AG04450 (cell line): ENCODE measurements around the gene PRR15L. TPM values are rescaled to one million over a fixed set of nuclear protein-coding genes. Genes with fewer than 3 reads are reported as not detected.

Experiments used
- CTCF ChIA-PET: fragments of 300-600, 350-600 bp; formaldehyde crosslinking; extraction: SDS; loops from one replicate; lab custom pipeline; 2022; ENCODE audit warnings: antibody characterized with exemption, inconsistent platforms; lab: Charles Lee
- POLR2A ChIA-PET: fragments of 350-600 bp; formaldehyde crosslinking; extraction: SDS; loops from one replicate; lab custom pipeline; 2021; ENCODE audit warnings: antibody characterized with exemption, inconsistent platforms; lab: Yijun Ruan, JAX
- DNase-seq: peaks from one replicate; pipeline ENCODE4 v3.0.0-alpha.2; 2011; ENCODE audit warnings: low read depth, low spot score
- H3K27ac ChIP-seq: one replicate; pipeline ENCODE4 v1.5.1; 2012; ENCODE audit warnings: low read depth, low read length, control low read depth
- H3K27me3 ChIP-seq: one replicate; pipeline ENCODE4 v1.6.0; 2012; ENCODE audit warnings: low read length; ENCODE audit not compliant: control insufficient read depth, insufficient read depth
- H3K4me3 ChIP-seq: 2 replicates; pipeline ENCODE4 v1.5.1; 2011; ENCODE audit warnings: mild to moderate bottlenecking, low read depth, low read length, control low read depth
- H3K9me3 ChIP-seq: 2 replicates; pipeline ENCODE4 v1.5.1; 2012; ENCODE audit warnings: low read length; ENCODE audit not compliant: control insufficient read depth, insufficient read depth
- polyA plus RNA-seq: library from polyadenylated mRNA; depleted of rRNA; stranded (reverse); fragments of >200 nt; gene quantifications from 2 replicates; pipeline ENCODE4 v1.2.3, GENCODE V29; 2011
- TF ChIP-seq, protein P1 (sequence below): IDR thresholded peaks from 2 replicates; pipeline ENCODE4 v1.5.1; 2011; ENCODE audit warnings: low read depth, low read length, control low read depth, inconsistent platforms

The PRR15L gene
- polyA plus RNA-seq, 1 experiment: not detected

DNA sequence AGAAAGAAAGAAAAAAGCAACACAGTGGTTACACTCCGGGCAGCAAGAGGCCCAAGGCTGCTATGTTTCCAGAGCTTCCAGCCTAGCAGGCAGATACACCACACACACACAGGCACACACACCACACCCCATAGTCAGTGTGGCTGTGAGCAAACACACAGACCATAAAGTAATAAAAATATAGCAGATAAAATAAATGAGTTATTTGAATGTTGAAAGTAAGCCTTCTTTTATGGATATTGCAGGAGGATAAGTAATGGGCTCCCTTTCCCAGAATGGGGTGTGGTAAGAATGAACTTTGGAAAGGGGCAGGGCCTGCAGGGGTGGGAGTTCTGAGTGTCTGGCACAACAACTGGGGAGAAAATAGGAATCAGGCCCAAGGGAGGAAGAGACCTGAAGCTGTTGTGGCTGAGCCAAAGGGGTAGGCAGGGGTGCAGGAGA is 8.4 kb upstream of the PRR15L start:
- no peak for DNase-seq
- Histone ChIP-seq H3K27ac (no peak overlapping the region), H3K4me3 (no peak overlapping the region), H3K9me3 (peaks cover under 1% of the 10 kb centered on the region; the same call in 1 of the 2 replicates), H3K27me3 (peaks cover 4% of the 10 kb centered on the region)
- TF ChIP-seq, protein P1, sequence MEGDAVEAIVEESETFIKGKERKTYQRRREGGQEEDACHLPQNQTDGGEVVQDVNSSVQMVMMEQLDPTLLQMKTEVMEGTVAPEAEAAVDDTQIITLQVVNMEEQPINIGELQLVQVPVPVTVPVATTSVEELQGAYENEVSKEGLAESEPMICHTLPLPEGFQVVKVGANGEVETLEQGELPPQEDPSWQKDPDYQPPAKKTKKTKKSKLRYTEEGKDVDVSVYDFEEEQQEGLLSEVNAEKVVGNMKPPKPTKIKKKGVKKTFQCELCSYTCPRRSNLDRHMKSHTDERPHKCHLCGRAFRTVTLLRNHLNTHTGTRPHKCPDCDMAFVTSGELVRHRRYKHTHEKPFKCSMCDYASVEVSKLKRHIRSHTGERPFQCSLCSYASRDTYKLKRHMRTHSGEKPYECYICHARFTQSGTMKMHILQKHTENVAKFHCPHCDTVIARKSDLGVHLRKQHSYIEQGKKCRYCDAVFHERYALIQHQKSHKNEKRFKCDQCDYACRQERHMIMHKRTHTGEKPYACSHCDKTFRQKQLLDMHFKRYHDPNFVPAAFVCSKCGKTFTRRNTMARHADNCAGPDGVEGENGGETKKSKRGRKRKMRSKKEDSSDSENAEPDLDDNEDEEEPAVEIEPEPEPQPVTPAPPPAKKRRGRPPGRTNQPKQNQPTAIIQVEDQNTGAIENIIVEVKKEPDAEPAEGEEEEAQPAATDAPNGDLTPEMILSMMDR: no peak
- ChIA-PET POLR2A (no interaction called here), CTCF (interaction anchor here (9.7 kb wide), 1 partner anchor 17 kb away, joined by 180 read pairs; no protein-coding TSS in a partner anchor)

DNA sequence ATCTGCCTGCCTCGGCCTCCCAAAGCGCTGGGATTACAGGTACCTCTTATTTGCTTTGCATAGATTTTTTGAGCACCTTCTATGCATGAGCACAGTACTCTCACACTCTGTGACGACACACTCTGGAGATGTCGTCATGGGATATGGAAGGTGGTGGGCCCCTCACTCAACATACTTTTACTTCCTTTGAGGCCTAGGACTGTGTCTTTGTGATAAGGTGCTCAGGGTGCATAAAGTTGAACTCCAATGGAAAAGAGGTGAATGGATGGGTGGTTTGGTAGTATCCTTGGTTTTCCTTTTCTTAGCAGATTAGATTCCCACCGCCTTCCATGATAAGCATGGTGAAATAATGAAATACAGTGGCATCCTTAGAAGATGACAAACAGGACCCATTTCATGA is 7.2 kb upstream of the PRR15L start:
- H3K27ac ChIP-seq: no peak overlapping the region
- H3K27me3 ChIP-seq: peaks cover 7% of the 10 kb centered on the region
- TF ChIP-seq, protein P1: no peak
- CTCF ChIA-PET: interaction anchor here (1.4 to 9.7 kb wide), 3 partner anchors 14 to 16 kb away, joined by 5 to 180 read pairs (median 9); no protein-coding TSS in a partner anchor
- POLR2A ChIA-PET: no interaction called here
- DNase-seq: no peak
- H3K4me3 ChIP-seq: no peak overlapping the region
- no peaks in the 10 kb centered on the region for H3K9me3 ChIP-seq

DNA sequence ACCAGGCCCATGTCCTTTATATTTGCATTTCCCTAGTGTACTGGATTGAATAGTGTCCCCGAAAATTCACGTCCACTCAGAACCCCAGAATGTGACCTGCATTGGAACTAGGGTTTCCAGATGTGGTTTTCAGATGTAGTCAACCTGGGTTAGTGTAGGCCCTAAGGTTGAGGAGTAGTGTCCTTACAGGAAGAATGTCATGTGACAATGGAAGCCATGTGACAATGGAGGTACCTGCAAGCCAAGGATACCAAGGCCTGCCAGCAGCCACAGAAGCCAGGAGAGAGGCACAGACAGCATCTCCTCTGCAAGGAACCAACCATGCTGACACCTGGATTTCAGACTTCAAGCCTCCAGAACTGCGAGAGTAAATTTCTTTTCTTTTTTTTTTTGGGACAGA is 5.2 kb upstream of the PRR15L start:
- ChIA-PET POLR2A (no interaction called here), CTCF (no interaction called here)
- H3K27me3 ChIP-seq: peaks cover 9% of the 10 kb centered on the region
- H3K27ac ChIP-seq: no peak overlapping the region
- no peak for DNase-seq
- H3K9me3 ChIP-seq: no peaks in the 10 kb centered on the region
- no peak overlapping the region for H3K4me3 ChIP-seq
- TF ChIP-seq, protein P1: no peak

DNA sequence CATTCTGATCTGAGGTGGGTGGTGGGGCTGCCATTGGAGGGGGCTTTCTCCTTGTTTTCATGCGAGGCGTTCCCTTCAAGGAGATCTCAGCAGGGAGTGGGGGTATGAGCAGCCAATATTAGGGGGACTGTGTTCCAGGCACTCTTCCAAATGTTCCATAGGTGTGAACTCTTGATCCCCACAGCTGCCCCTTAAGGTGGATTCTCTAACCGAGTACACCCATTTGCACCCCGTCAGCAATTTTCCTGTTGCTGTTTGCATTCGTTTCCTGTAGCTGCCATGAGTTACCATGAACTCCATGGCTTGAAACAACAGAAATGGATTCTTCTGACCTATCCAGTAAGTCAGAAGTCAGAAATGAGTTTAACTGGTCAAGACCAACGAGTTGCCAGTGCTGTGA is 3.7 kb upstream of the PRR15L start:
- H3K27me3 ChIP-seq: peaks cover 9% of the 10 kb centered on the region
- no peaks in the 10 kb centered on the region for H3K9me3 ChIP-seq
- TF ChIP-seq, protein P1: no peak
- ChIA-PET POLR2A (no interaction called here), CTCF (interaction anchor here (1.0 to 2.8 kb wide), 3 partner anchors 9 to 15 kb away, joined by 3 to 14 read pairs (median 4); partner anchors contain the start of gene CDK5RAP3)
- no peak for DNase-seq
- no peak overlapping the region for H3K27ac ChIP-seq
- H3K4me3 ChIP-seq: no peak overlapping the region

DNA sequence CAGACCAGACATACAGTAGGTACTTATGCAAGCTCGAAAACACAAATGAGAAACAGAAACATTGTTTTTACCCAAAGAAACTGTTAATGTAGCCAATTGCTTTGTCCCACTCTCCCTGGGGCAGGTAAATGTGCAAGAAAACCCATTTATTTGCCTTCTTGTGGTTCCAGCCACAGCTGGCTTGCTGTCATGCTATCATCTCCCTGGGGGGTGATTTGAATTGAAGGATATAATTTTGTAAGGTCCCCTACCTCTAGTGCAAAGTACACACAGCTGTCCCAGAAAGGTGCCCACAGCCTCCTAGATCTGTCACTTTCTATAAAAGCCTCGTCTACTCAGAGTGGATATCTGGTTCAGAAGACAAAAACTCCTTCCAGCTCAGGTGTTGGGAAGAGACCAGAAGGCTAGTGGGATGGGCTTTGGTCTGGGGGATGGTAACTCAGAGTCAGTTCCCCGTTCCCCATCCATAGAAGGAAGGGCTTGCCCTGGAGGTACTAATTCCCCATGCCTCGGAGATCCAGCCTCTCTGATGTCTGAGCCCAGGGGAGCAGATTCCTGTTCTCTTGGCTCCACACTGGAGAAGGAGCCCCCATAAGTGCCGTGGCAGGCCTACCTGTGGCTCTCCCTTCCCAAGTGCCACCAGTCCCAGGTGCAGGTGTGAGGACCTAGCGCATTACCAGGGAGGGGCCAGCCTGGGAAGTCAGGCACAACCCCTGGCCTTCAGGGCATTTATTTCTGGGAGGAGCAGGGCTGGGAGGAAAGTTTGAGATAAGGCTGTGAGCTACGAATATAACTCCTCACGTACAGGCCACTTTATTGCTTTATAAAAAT is 2.4 kb upstream of the PRR15L start:
- POLR2A ChIA-PET: no interaction called here
- TF ChIP-seq, protein P1: no peak
- Histone ChIP-seq H3K4me3 (no peak overlapping the region), H3K9me3 (no peaks in the 10 kb centered on the region), H3K27me3 (peaks cover 9% of the 10 kb centered on the region), H3K27ac (no peak overlapping the region)
- CTCF ChIA-PET: interaction anchor here (1.4 to 2.8 kb wide), 3 partner anchors 10 to 13 kb away, joined by 4 to 16 read pairs (median 14); partner anchors contain the start of gene CDK5RAP3
- DNase-seq: no peak
